ENCODE results near the gene TTC17. TPM values are rescaled to one million over a fixed set of nuclear protein-coding genes. Genes with fewer than 3 reads are reported as not detected.
A peak's percentile ranks its signal among the peaks of the same experiment; 100 is the strongest.

TTC17 gene
- polyA plus RNA-seq, 3 donors, result 34.7 to 82.5 (median 40.8) TPM

GRCh38 chr11:43360361-43361032 lies 1.8 kb downstream of the TTC17 start:
- peak overlapping the region; percentile 66 to 91 (median 70) for H3K4me3 ChIP-seq (replicated peaks in 1 of 3; ENCODE audit: low read depth in 2 of 3, low read length in 3 of 3)
- H3K4me1 Mint-ChIP-seq, result peaks cover 30% of the 10 kb centered on the region

GRCh38 chr11:43366677-43367076 lies 8.0 kb downstream of the TTC17 start:
- Histone ChIP-seq H3K27ac (ENCODE audit: low read depth in 1 of 2, low read length in 2 of 2) (no peak overlapping the region), H3K79me2 (ENCODE audit: insufficient read depth, low read length) (peaks cover 99% of the 10 kb centered on the region), H2AFZ (ENCODE audit: insufficient read depth, low read depth, low read length, poor library complexity, severe bottlenecking) (no peak overlapping the region), H3K9me3 (replicated peaks in 1 of 2; ENCODE audit: control insufficient read depth in 1 of 2, insufficient read depth in 1 of 2, low read length in 2 of 2) (no peaks in the 10 kb centered on the region), H3K4me3 (replicated peaks in 1 of 3; ENCODE audit: low read depth in 2 of 3, low read length in 3 of 3) (no peak overlapping the region), H3K36me3 (replicated peaks in 1 of 2; ENCODE audit: control insufficient read depth in 1 of 2, insufficient read depth in 2 of 2, low read length in 2 of 2) (peaks cover 16 to 56% of the 10 kb centered on the region in 2 donors), H3K4me2 (replicated peaks; ENCODE audit: extremely low read depth, low read length, poor library complexity, severe bottlenecking) (no peak overlapping the region), H4K20me1 (ENCODE audit: insufficient read depth, low read length) (peaks cover 91% of the 10 kb centered on the region), H3K9ac (ENCODE audit: insufficient read depth, low read length, poor library complexity, severe bottlenecking) (no peak overlapping the region), H3K27me3 (ENCODE audit: control insufficient read depth in 2 of 2, insufficient read depth in 2 of 2, low read length in 2 of 2) (no peaks in the 10 kb centered on the region), H3K4me1 (ENCODE audit: control insufficient read depth in 1 of 2, insufficient read depth in 2 of 2, low read length in 2 of 2) (no peaks in the 10 kb centered on the region)
- Mint-ChIP-seq H3K4me1 (peaks cover 16% of the 10 kb centered on the region), H3K9me3 (no peaks in the 10 kb centered on the region), H3K27me3 (ENCODE audit: low read depth in 3 of 3) (peaks cover 0 to 2% (median 0%) of the 10 kb centered on the region in 3 donors), H3K36me3 (peaks cover 22 to 38% of the 10 kb centered on the region in 2 donors), H3K27ac (peak overlapping the region in 1 of 7 donors; percentile 34), H3K4me3 (no peak overlapping the region)
- no peak for DNase-seq
- no peak for TF ChIP-seq CTCF (IDR thresholded peaks at IDR 0.05)
- 62% methylated on average over 4 of the region's 5 CpGs for WGBS (ENCODE audit: insufficient coverage)
- intact Hi-C loops (cut with micrococcal nuclease), result loop anchor here in 1 of 2 donors (10.0 kb wide), 1 partner anchor 508 kb away; no protein-coding TSS in a partner anchor

More at GRCh38 chr11:43360361-43361032, 1.8 kb downstream of the TTC17 start:
- Histone ChIP-seq H3K79me2 (ENCODE audit: insufficient read depth, low read length) (peaks cover 68% of the 10 kb centered on the region), H3K9me3 (replicated peaks in 1 of 2; ENCODE audit: control insufficient read depth in 1 of 2, insufficient read depth in 1 of 2, low read length in 2 of 2) (no peaks in the 10 kb centered on the region), H3K4me1 (ENCODE audit: control insufficient read depth in 1 of 2, insufficient read depth in 2 of 2, low read length in 2 of 2) (peaks cover 23 to 27% of the 10 kb centered on the region in 2 donors), H3K9ac (ENCODE audit: insufficient read depth, low read length, poor library complexity, severe bottlenecking) (peak overlapping the region; percentile 2), H3K4me2 (replicated peaks; ENCODE audit: extremely low read depth, low read length, poor library complexity, severe bottlenecking) (peak overlapping the region; percentile 76), H3K27me3 (ENCODE audit: control insufficient read depth in 2 of 2, insufficient read depth in 2 of 2, low read length in 2 of 2) (no peaks in the 10 kb centered on the region), H2AFZ (ENCODE audit: insufficient read depth, low read depth, low read length, poor library complexity, severe bottlenecking) (peak overlapping the region; percentile 95), H3K27ac (ENCODE audit: low read depth in 1 of 2, low read length in 2 of 2) (peak overlapping the region in 1 of 2 donors; percentile 94), H3K36me3 (replicated peaks in 1 of 2; ENCODE audit: control insufficient read depth in 1 of 2, insufficient read depth in 2 of 2, low read length in 2 of 2) (peaks cover 5 to 14% of the 10 kb centered on the region in 2 donors), H4K20me1 (ENCODE audit: insufficient read depth, low read length) (peaks cover 34% of the 10 kb centered on the region)
- DNase-seq, result peak; percentile 14 to 25 (median 17)
- peak overlapping the region; percentile 97 to 98 for H3K4me3 Mint-ChIP-seq
- intact Hi-C loops (cut with micrococcal nuclease), result loop anchor here (2.0 to 10.0 kb wide), 2 partner anchors 320 to 514 kb away; partner anchors contain the start of gene HSD17B12 (in 1 of the 2)
- peak overlapping the region in 5 of 7 donors; percentile 82 to 96 (median 94) for H3K27ac Mint-ChIP-seq
- peaks cover 0 to 3% (median 0%) of the 10 kb centered on the region in 7 donors for H3K9me3 Mint-ChIP-seq
- WGBS (ENCODE audit: insufficient coverage), result no CpG with 5 or more reads among the region's 1 CpG
- no peak for TF ChIP-seq CTCF (IDR thresholded peaks at IDR 0.05)
- H3K36me3 Mint-ChIP-seq, result peaks cover 6 to 17% of the 10 kb centered on the region in 2 donors
- peaks cover 0 to 2% (median 1%) of the 10 kb centered on the region in 3 donors for H3K27me3 Mint-ChIP-seq (ENCODE audit: low read depth in 3 of 3)

Data from CD14-positive monocyte (primary cell).